Mucosa of stomach (tissue), 1 donor: Measurements from ENCODE around the gene PAX8.
A peak's percentile ranks its signal among the peaks of the same experiment; 100 is the strongest.
"Not testable (repeated sequence)": the region's sequence is repeated elsewhere in the genome, so short reads cannot be mapped to it uniquely, and the experiment has no call there.

ENCODE experiments used
- H3K27me3 ChIP-seq: one replicate; pipeline ENCODE4 v1.7.0; 2013; ENCODE audit warnings: mild to moderate bottlenecking, low read length; ENCODE audit not compliant: control insufficient read depth, insufficient read depth
- H3K36me3 ChIP-seq: one replicate; pipeline ENCODE4 v1.7.0; 2013; ENCODE audit warnings: low read length; ENCODE audit not compliant: control insufficient read depth, insufficient read depth
- H3K4me1 ChIP-seq: one replicate; pipeline ENCODE4 v1.7.0; 2013; ENCODE audit warnings: mild to moderate bottlenecking, low read length; ENCODE audit not compliant: control insufficient read depth, insufficient read depth
- H3K4me3 ChIP-seq: one replicate; pipeline ENCODE4 v1.7.0; 2013; ENCODE audit warnings: low read length
- H3K9ac ChIP-seq: one replicate; pipeline ENCODE4 v1.7.0; 2013; ENCODE audit warnings: mild to moderate bottlenecking, low read length, moderate library complexity
- H3K9me3 ChIP-seq: one replicate; pipeline ENCODE4 v1.7.0; 2013; ENCODE audit warnings: mild to moderate bottlenecking, low read length, moderate library complexity; ENCODE audit not compliant: control insufficient read depth
- donor health status: Pancreatic carcinoma.

The PAX8 gene

GRCh38 chr2:113309655-113310387, 31.1 kb upstream of the PAX8 start:
- H3K4me1 ChIP-seq: no peaks in the 10 kb centered on the region

GRCh38 chr2:113308784-113309183, 30.1 kb upstream of the PAX8 start:
- not testable (repeated sequence) for H3K4me3 ChIP-seq, H3K9ac ChIP-seq, H3K4me1 ChIP-seq, H3K9me3 ChIP-seq, H3K27me3 ChIP-seq, H3K36me3 ChIP-seq

More at GRCh38 chr2:113309655-113310387, 31.1 kb upstream of the PAX8 start:
- H3K4me3 ChIP-seq: no peak overlapping the region
- no peaks in the 10 kb centered on the region for H3K36me3 ChIP-seq
- H3K9me3 ChIP-seq: no peaks in the 10 kb centered on the region
- no peaks in the 10 kb centered on the region for H3K27me3 ChIP-seq
- no peak overlapping the region for H3K9ac ChIP-seq

- H3K36me3 ChIP-seq, H3K9ac ChIP-seq, H3K4me1 ChIP-seq, H3K9me3 ChIP-seq, H3K27me3 ChIP-seq, H3K4me3 ChIP-seq: not testable (repeated sequence)
These were observed 27.5 kb upstream of the PAX8 start for GRCh38 chr2:113306207-113306606.

- not testable (repeated sequence) for H3K36me3 ChIP-seq, H3K4me1 ChIP-seq, H3K4me3 ChIP-seq, H3K9me3 ChIP-seq, H3K9ac ChIP-seq, H3K27me3 ChIP-seq
These were observed 27.0 kb upstream of the PAX8 start for GRCh38 chr2:113305749-113306148.

- no peaks in the 10 kb centered on the region for H3K9me3 ChIP-seq
- H3K4me1 ChIP-seq: no peaks in the 10 kb centered on the region
- H3K36me3 ChIP-seq: no peaks in the 10 kb centered on the region
- H3K4me3 ChIP-seq: no peak overlapping the region
- no peak overlapping the region for H3K9ac ChIP-seq
- peaks cover 5% of the 10 kb centered on the region for H3K27me3 ChIP-seq
These were observed 26.4 kb upstream of the PAX8 start for GRCh38 chr2:113305146-113305545.

- Histone ChIP-seq H3K9me3 (no peaks in the 10 kb centered on the region), H3K4me3 (no peak overlapping the region), H3K36me3 (no peaks in the 10 kb centered on the region), H3K4me1 (no peaks in the 10 kb centered on the region), H3K9ac (no peak overlapping the region), H3K27me3 (peaks cover 5% of the 10 kb centered on the region)
These were observed 26.0 kb upstream of the PAX8 start for GRCh38 chr2:113304702-113305101.

- not testable (repeated sequence) for H3K9me3 ChIP-seq, H3K4me3 ChIP-seq, H3K27me3 ChIP-seq, H3K4me1 ChIP-seq, H3K36me3 ChIP-seq, H3K9ac ChIP-seq
These were observed 23.7 kb upstream of the PAX8 start for GRCh38 chr2:113302216-113302980.

- Histone ChIP-seq H3K9ac (no peak overlapping the region), H3K9me3 (no peaks in the 10 kb centered on the region), H3K36me3 (no peaks in the 10 kb centered on the region), H3K4me3 (no peak overlapping the region), H3K4me1 (no peaks in the 10 kb centered on the region), H3K27me3 (peaks cover 5% of the 10 kb centered on the region)
These were observed 21.6 kb upstream of the PAX8 start for GRCh38 chr2:113300281-113300680.

- no peaks in the 10 kb centered on the region for H3K9me3 ChIP-seq
- no peak overlapping the region for H3K9ac ChIP-seq
- H3K4me3 ChIP-seq: no peak overlapping the region
- no peaks in the 10 kb centered on the region for H3K4me1 ChIP-seq
- H3K27me3 ChIP-seq: peaks cover 5% of the 10 kb centered on the region
- H3K36me3 ChIP-seq: no peaks in the 10 kb centered on the region
These were observed 19.5 kb upstream of the PAX8 start for GRCh38 chr2:113298176-113298575.

- not testable (repeated sequence) for H3K4me1 ChIP-seq, H3K4me3 ChIP-seq, H3K9ac ChIP-seq, H3K9me3 ChIP-seq, H3K36me3 ChIP-seq, H3K27me3 ChIP-seq
These were observed 18.9 kb upstream of the PAX8 start for GRCh38 chr2:113297590-113297989.

GRCh38 chr2:113291191-113291590, 12.5 kb upstream of the PAX8 start:
- Histone ChIP-seq H3K4me3 (no peak overlapping the region), H3K27me3 (no peaks in the 10 kb centered on the region), H3K36me3 (no peaks in the 10 kb centered on the region), H3K9ac (no peak overlapping the region), H3K4me1 (peaks cover 21% of the 10 kb centered on the region), H3K9me3 (no peaks in the 10 kb centered on the region)

GRCh38 chr2:113288674-113289149, 10.0 kb upstream of the PAX8 start:
- H3K9me3 ChIP-seq, H3K4me3 ChIP-seq, H3K27me3 ChIP-seq, H3K36me3 ChIP-seq: not testable (repeated sequence)
- peaks cover 31% of the 10 kb centered on the region for H3K4me1 ChIP-seq
- H3K9ac ChIP-seq: peak overlapping the region; percentile 23
